ENCODE results near the gene UTS2.

The UTS2 gene

GRCh38 chr1:7809742-7810141 lies 43.1 kb downstream of the UTS2 start:
- DNase-seq: no peak

GRCh38 chr1:7808253-7808844 lies 44.5 kb downstream of the UTS2 start:
- peak in 1 of 2 experiments; percentile 4 for DNase-seq

- no peak for DNase-seq
Observed at GRCh38 chr1:7805460-7805859, 47.4 kb downstream of the UTS2 start.
